ENCODE data around the gene PITPNB.

GRCh38 chr22:27835446-27835845, 83.6 kb downstream of the PITPNB start:
- no peak for TF ChIP-seq EP300 (IDR thresholded peaks at IDR 0.05)
- no peak for TF ChIP-seq CTCF (IDR thresholded peaks at IDR 0.05)
- TF ChIP-seq POLR2AphosphoS5 (IDR thresholded peaks at IDR 0.05), result no peak

All from suprapubic skin (tissue), 4 donors.